NOMO-1 treated with dmso at 0.1 percent for 144 hours (cell line): Measurements from ENCODE around the gene TMEM258.

Source experiments
- DNase-seq: peaks from one replicate; lab custom pipeline; 2025; ENCODE audit not compliant: unreplicated experiment; lab: John Stamatoyannopoulos, UW

TMEM258 gene

DNA sequence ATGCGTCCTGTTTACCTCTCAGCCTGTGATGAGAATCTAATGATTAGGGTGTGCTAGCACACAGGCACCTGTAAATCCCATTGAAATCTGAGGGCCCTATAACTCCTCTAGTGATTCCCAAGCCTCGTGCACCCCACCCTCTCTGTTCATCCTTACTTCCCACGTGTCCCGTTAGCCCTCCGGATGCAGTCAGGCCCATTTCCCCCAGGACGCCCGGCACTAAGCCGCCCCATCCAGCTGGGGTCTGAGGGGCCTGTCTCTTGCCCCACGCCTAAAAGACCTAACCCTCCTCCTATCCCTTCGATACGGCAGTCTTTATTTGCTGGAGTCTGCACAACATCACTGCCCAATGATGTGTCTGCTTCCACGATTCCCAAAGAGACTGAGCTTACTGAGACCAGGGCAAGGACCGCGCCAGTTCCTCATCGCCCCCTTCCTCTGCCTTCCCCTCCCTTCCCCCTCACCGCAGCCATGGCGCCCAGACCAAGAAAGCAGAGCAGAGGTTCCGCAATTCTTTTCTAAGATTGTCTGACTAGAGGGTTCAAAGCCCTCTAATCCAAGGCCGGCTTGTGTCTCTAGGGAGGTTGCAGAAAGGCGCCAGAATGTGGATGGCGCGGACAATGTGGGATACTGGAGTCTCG is 34.7 kb upstream of the TMEM258 start:
- DNase-seq, result peak; percentile 70

DNA sequence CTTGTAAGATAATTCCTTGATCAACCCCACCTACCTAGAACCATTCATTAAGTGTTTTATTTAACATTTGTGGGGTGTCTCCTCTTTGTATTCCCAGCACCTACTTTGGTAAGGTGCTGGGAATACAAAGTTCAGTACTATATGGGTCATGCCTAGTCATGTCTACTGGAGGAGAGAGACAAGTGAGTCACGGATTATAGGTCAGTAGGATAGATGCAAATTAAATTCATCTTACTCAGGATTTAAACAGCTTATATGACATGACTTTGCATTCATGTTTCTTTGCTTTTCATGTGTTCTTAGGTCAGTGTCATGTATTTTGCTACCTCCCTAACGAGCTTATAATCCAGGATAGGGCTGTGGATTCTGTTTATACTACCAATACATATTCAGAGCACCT is 27.8 kb upstream of the TMEM258 start:
- no peak for DNase-seq

GRCh38 chr11:61817471-61818202 is 25.2 kb upstream of the TMEM258 start:
- no peak for DNase-seq

DNA sequence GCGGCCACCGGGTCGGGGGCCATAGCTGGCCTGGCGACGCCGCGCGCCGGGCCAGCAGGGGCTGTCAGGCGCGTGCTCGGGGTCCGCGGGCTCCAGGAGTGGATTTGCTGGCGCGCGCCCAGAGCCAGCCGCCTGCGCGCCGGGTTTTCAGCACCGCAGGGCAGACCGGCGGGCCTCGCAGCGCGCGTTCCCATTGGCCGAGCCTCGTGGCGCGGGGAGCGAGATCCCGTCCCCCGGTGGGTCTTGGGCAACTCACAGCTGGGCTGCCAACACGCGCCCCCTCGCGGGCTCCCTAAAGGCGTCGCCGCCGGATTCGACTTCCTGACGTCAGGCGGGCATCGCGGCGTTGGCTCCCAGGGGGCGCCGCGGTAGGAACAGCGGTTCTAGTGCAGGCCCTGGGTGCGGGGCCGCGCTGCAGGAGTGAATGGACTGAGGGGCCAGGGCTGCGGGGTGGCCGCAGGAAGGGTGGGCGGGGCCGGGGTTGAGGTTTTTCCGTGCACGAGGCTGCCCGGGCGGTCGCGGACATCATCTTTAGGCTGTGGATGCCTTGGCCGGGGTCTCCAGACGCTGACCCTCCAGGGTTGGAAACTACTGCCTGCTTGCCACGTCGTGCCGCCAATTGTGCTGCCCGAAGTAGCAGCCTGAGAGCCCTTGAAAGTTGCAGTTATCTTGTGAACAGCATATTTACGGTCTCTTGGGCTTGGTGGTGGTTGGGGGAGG is 24.5 kb upstream of the TMEM258 start, which contains the start of gene FADS1:
TSS of gene FADS1 (minus strand) at position 268 of the 720 bp plus-strand sequence. CDS start at position 194, 74 bp downstream.
- peak; percentile 94 for DNase-seq

- no peak for DNase-seq
Observed at GRCh38 chr11:61815790-61816735, 23.7 kb upstream of the TMEM258 start.

GRCh38 chr11:61814958-61815789 is 22.8 kb upstream of the TMEM258 start:
- DNase-seq, result peak; percentile 76

DNA sequence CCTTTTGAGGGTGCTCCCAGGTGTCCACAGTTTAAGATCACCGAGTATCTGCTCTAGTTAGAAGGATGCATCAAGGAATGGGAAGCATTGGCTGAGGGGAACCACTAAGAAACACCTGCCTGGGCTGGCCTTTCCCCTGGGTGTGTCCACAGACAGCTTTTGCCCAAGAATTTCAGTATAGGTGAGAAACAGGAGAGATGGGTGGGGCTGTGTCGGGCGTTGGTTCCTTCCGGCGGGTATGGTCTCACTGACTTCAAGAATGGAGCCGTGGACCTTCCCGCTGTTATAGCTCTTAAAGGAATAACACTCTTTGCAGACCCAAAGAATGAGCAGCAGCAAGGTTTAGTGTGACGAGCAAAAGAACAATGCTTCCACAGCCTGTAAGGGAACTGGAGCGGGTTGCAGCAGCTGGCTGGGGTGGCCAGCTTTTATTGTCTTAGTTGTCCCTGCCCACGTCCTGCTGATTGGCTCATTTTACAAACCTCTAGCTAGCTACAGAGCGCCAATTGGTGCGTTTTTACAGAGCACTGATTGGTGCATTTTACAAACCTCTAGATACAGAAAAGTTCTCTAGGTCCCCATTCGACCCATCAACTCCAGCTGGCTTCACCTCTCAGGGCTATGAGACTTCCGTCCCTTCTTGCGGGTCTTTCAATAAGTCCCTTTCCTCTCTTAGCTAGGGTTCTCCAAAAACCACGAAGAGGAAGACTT is 22.0 kb upstream of the TMEM258 start:
- no peak for DNase-seq

DNA sequence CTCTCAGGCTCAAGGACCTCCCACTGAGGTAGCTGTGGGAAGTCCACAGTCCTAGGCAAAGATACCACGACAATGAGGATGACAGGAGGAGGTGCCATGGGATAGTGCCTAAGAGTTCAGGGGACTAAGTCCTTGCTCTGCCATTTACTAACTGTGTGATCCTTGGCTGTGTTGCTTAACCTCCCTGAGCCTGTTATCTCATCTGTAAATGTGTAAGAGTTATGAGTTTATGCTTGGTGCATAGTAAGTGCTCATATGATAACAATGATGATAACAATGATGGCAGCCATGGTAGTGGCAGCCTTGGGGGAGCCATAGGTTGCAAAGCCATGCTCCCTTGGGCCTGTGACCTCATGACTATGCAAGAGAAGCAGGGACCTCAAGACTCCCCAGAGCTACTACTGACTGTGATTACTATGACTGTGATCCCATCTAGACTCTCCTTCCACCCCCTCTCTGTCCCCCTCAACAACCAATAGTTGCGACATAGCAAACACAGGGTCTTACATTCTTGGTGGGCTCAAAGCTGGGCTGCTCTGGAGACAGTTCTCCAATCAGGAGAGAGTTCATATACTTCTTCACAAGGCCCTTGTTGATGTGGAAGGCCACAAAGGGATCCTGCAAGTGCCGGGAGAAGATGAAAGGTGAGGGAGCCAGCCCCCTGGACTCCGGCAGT is 20.5 kb upstream of the TMEM258 start:
- no peak for DNase-seq

DNA sequence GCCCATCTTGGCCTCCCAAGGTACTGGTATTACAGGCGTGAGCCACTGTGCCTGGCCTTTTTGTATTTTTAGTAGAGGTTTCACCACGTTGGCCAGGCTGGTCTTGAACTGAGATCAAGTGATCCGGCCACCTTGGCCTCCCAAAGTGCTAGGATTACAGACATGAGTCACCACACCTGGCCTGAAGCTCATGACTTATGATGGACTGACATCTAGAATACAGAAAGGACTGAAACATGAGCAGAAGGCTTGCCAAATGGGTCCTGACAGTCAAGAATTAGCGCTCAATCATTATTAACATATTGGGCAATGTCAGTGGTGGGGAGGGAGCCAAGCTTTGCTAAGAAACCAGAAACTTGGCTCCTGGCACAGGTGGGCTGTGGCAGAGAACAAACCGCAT is 19.4 kb upstream of the TMEM258 start:
- DNase-seq, result no peak

DNA sequence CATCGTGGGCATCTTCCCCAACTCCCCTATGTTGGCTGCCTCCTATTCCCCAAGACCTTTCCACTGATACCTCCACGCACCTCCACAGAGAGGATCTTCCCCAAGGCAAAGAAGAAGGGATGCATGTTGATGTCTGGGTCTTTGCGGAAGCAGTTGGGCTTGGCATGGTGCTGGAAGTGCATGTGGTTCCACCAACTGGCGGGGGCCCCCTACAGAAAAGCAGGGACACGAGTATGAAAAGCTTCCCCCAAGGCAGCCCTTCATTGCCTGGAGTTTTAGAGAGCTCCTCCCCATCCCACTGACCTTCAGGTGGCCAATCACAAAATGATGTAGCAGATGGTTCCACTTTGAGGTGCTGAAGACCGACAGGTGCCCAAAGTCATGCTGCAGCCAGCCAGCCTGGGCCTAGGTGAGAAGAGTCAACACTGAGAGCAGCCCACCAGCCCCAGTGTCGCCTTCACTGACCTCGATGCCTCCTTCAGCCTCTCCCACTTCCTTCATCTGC is 18.3 kb upstream of the TMEM258 start:
- no peak for DNase-seq

DNA sequence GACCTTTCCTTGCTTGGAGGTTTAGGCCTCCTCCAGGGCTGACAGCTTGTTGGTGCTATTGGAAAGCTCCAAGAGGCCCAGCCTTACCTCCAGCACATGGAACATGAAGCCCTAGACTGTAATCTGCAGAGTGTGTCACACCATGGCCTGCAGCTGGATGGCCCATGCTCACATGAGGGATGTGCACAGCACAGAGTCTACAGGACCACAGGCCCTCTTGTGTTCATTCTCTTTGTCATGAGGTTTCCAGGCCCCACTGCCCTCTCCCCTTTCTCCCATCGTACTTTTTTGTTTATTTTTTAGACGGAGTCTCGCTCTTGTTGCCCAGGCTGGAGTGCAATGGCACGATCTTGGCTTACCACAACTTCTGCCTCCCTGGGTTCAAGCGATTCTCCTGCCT is 14.4 kb upstream of the TMEM258 start:
- no peak for DNase-seq

- DNase-seq, result no peak
Observed at GRCh38 chr11:61805146-61805545, 12.7 kb upstream of the TMEM258 start.

- no peak for DNase-seq
Observed at GRCh38 chr11:61803889-61804647, 11.7 kb upstream of the TMEM258 start.

- DNase-seq, result no peak
Observed at GRCh38 chr11:61802605-61803004, 10.2 kb upstream of the TMEM258 start.

GRCh38 chr11:61800331-61801281 is 8.2 kb upstream of the TMEM258 start:
- no peak for DNase-seq

DNA sequence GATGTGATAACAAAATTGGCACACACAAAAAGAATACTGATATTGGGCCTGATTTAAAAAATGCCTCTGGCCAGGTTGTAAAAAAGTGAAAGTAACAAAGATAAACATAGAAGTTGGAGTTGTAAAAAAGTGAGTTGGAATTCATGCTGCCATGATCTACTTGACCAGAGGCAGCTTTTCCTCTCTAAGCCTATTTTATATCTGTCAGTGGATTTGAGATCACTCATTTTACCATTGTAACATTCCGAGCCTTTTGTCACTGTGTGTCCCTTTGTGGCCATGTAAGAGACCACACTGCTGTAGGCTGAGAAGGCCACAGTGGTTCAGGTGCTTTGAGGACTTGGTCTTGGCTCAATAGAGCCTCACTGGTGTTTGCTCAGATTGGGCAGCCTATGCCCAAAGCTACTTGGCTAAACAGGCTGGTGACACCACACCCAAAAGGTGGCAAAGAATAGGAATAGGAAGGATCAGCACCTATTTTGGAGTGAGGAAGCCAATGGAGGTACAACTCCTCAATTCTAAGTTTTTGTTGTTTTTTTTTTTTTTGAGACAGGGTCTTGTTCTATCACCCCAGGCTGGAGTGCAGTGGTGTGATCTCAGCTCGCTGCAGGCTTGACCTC is 7.4 kb upstream of the TMEM258 start:
- no peak for DNase-seq
